MCF 10A (cell line): Measurements from ENCODE around the gene PDE4D. TPM values are rescaled to one million over a fixed set of nuclear protein-coding genes. Genes with fewer than 3 reads are reported as not detected.
"Not testable (repeated sequence)": the region's sequence is repeated elsewhere in the genome, so short reads cannot be mapped to it uniquely, and the experiment has no call there.

Experiments
- BruUV-seq: library from RNA; stranded (reverse); fragments of 400-500 nt; replicated peaks from 2 replicates; lab custom pipeline; 2021; lab: Mats Ljungman, UMichigan
- CTCF ChIA-PET: fragments of 300-600 bp; sonication (Branson Sonifier 250); formaldehyde crosslinking; extraction: SDS; loops from one replicate; lab custom pipeline; 2021; ENCODE audit warnings: antibody characterized with exemption, inconsistent platforms; lab: Yijun Ruan, JAX
- POLR2A ChIA-PET: fragments of 300-600, 350-650 bp; sonication (Branson Sonifier 250); formaldehyde crosslinking; extraction: SDS; loops from one replicate; lab custom pipeline; 2020; ENCODE audit warnings: antibody characterized with exemption, inconsistent platforms; lab: Yijun Ruan, JAX
- DNase-seq: peaks from one replicate; pipeline ENCODE4 v3.0.0-alpha.2; 2018; ENCODE audit not compliant: unreplicated experiment
- H3K27ac Mint-ChIP-seq: one replicate; pipeline ENCODE4 v1.8.0; 2022; ENCODE audit warnings: mild to moderate bottlenecking, low read depth, mixed read lengths; ENCODE audit not compliant: unreplicated experiment
- H3K27me3 Mint-ChIP-seq: one replicate; pipeline ENCODE4 v1.8.0; 2022; ENCODE audit warnings: mixed read lengths; ENCODE audit not compliant: insufficient read depth, unreplicated experiment
- H3K36me3 Mint-ChIP-seq: one replicate; pipeline ENCODE4 v1.8.0; 2022; ENCODE audit warnings: mild to moderate bottlenecking, moderate library complexity, mixed read lengths; ENCODE audit not compliant: insufficient read depth, unreplicated experiment
- H3K4me1 Mint-ChIP-seq: one replicate; pipeline ENCODE4 v1.8.0; 2022; ENCODE audit warnings: mixed read lengths; ENCODE audit not compliant: insufficient read depth, unreplicated experiment
- H3K4me3 Mint-ChIP-seq: one replicate; pipeline ENCODE4 v1.8.0; 2022; ENCODE audit warnings: mild to moderate bottlenecking, moderate library complexity, mixed read lengths; ENCODE audit not compliant: unreplicated experiment
- H3K9me3 Mint-ChIP-seq: one replicate; pipeline ENCODE4 v1.8.0; 2022; ENCODE audit warnings: mixed read lengths; ENCODE audit not compliant: unreplicated experiment
- CTCF ChIP-seq: fragments of 200-600 bp; IDR thresholded peaks from one replicate; pipeline ENCODE4 v1.8.0; 2022; ENCODE audit warnings: antibody characterized with exemption, mild to moderate bottlenecking; ENCODE audit not compliant: unreplicated experiment
- intact Hi-C: fragments of 100-400 bp; cut with micrococcal nuclease; formaldehyde crosslinking; loops from 2 replicates; pipeline ENCODE4 v1.14.1; 2022
- total RNA-seq: library from RNA; stranded (reverse); gene quantifications from 2 replicates; pipeline ENCODE4 v1.2.3, GENCODE V29; 2022

Gene PDE4D
- total RNA-seq, 1 experiment from 2014 or later = 85.0 TPM

GRCh38 chr5:58958701-58959100, 934.8 kb downstream of the PDE4D start:
- POLR2A ChIA-PET = no interaction called here
- Mint-ChIP-seq H3K4me3 (no peak overlapping the region), H3K36me3 (no peaks in the 10 kb centered on the region), H3K4me1 (no peaks in the 10 kb centered on the region), H3K27ac (no peak overlapping the region), H3K9me3 (no peaks in the 10 kb centered on the region), H3K27me3 (no peaks in the 10 kb centered on the region)
- no TSS peak for BruUV-seq
- intact Hi-C loops = no loop called here
- CTCF ChIA-PET = interaction anchor here (0.6 to 0.9 kb wide), 2 partner anchors 65 to 191 kb away, joined by 3 to 5 read pairs; no protein-coding TSS in a partner anchor
- DNase-seq = no peak
- TF ChIP-seq CTCF = no peak

GRCh38 chr5:58953218-58953617, 940.3 kb downstream of the PDE4D start:
- H3K4me3 Mint-ChIP-seq, BruUV-seq, H3K36me3 Mint-ChIP-seq, intact Hi-C loops, H3K4me1 Mint-ChIP-seq, H3K9me3 Mint-ChIP-seq, CTCF ChIA-PET, H3K27me3 Mint-ChIP-seq, DNase-seq, H3K27ac Mint-ChIP-seq: not testable (repeated sequence)
- POLR2A ChIA-PET = interaction anchor here (0.6 kb wide), 1 partner anchor 45 kb away, joined by 3 read pairs; no protein-coding TSS in a partner anchor

- H3K27ac Mint-ChIP-seq = no peak overlapping the region
- ChIA-PET CTCF (interaction anchor here (0.6 to 0.8 kb wide), 2 partner anchors 64 to 221 kb away, joined by 3 to 4 read pairs; no protein-coding TSS in a partner anchor), POLR2A (no interaction called here)
- no TSS peak for BruUV-seq
- H3K4me3 Mint-ChIP-seq = no peak overlapping the region
- no peak for DNase-seq
- intact Hi-C loops = no loop called here
- no peaks in the 10 kb centered on the region for H3K36me3 Mint-ChIP-seq
- TF ChIP-seq CTCF = no peak
- H3K4me1 Mint-ChIP-seq = no peaks in the 10 kb centered on the region
- no peaks in the 10 kb centered on the region for H3K9me3 Mint-ChIP-seq
- no peaks in the 10 kb centered on the region for H3K27me3 Mint-ChIP-seq
Measured at GRCh38 chr5:58950224-58950623, 943.3 kb downstream of the PDE4D start.

- TF ChIP-seq CTCF = no peak
- BruUV-seq = no TSS peak
- H3K9me3 Mint-ChIP-seq = no peaks in the 10 kb centered on the region
- ChIA-PET POLR2A (interaction anchor here (0.6 kb wide), 1 partner anchor 404 kb away, joined by 3 read pairs; no protein-coding TSS in a partner anchor), CTCF (interaction anchor here (0.6 to 1.4 kb wide), 5 partner anchors 45 to 869 kb away, joined by 3 to 7 read pairs (median 3); no protein-coding TSS in a partner anchor)
- no peaks in the 10 kb centered on the region for H3K36me3 Mint-ChIP-seq
- no peak overlapping the region for H3K27ac Mint-ChIP-seq
- H3K4me1 Mint-ChIP-seq = no peaks in the 10 kb centered on the region
- no peaks in the 10 kb centered on the region for H3K27me3 Mint-ChIP-seq
- no peak overlapping the region for H3K4me3 Mint-ChIP-seq
- DNase-seq = no peak
- intact Hi-C loops = no loop called here
Measured at GRCh38 chr5:58946230-58946629, 947.3 kb downstream of the PDE4D start.
